ENCODE measurements around the gene SACM1L.
A peak's percentile ranks its signal among the peaks of the same experiment; 100 is the strongest.

Gene SACM1L

GRCh38 chr3:45688882-45689786 lies at the start of gene SACM1L:
Gene SACM1L (plus strand): TSS chr3:45689396. CDS start chr3:45689466, 70 bp downstream.
- peak; percentile 100 for DNase-seq

- peak; percentile 83 for DNase-seq
These were observed 49.1 kb upstream of the SACM1L start for GRCh38 chr3:45640091-45640507.

DNA sequence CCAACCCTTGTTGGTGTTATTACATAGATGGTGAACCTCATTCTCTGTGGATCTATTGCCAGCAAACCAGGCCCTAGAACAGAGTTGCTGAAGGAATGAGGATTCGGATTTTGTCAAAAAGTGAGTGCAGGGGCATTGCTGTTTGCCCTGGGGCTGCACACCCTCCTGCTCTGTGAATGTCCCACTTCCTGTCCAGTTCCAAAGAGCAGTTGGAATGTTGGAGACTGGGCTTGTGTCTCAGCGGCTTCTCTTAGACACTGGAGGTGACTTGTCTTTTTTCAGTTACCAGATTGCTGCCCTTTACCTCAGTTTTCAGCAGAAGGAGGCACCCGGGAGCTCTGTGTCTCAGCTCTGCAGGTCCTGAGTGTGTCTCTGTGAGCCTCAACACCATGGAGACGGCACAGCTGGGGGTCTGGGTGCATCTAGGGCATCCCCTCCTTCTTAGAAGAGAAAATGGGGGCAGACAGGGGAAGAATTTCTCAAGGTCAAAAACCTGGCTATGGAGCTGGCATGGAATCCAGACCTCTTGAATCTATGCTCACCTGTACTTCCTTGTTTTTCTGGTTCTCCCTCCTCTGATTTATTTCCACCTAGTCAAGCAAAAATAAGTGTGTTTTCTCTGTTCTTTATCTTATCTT lies 48.4 kb upstream of the SACM1L start:
- no peak for DNase-seq

- DNase-seq, result no peak
These were observed 47.4 kb upstream of the SACM1L start for GRCh38 chr3:45641756-45642155.

GRCh38 chr3:45642731-45643152 lies 46.5 kb upstream of the SACM1L start:
- DNase-seq, result peak; percentile 47

GRCh38 chr3:45644063-45644790 lies 45.0 kb upstream of the SACM1L start:
- peak; percentile 37 for DNase-seq

GRCh38 chr3:45644791-45645201 lies 44.4 kb upstream of the SACM1L start:
- DNase-seq, result peak; percentile 65

GRCh38 chr3:45646051-45646585 lies 43.1 kb upstream of the SACM1L start:
- peak; percentile 80 for DNase-seq

DNA sequence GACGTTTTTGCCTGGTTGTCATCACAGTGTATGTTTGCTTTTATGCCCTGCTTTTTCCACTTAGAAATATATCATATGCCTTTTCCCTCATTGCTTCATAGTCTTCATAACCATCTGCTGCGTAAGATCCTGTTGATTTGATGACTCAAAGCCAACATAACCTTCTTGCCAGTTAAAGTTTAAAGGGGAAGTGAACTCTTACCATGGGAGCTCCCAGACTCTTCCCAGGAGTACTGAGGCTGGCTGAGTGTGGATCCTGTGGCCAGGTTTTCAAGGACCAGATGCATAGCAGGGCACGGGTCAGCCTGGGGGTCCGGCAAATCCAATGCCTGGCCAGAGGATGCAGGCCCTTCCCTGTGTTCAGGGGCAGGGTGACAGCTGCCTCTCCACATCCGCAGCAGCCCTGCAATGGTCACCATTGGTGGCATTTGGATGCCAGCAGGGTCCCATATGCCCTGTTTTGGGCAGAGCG lies 42.0 kb upstream of the SACM1L start:
- peak; percentile 91 for DNase-seq

DNA sequence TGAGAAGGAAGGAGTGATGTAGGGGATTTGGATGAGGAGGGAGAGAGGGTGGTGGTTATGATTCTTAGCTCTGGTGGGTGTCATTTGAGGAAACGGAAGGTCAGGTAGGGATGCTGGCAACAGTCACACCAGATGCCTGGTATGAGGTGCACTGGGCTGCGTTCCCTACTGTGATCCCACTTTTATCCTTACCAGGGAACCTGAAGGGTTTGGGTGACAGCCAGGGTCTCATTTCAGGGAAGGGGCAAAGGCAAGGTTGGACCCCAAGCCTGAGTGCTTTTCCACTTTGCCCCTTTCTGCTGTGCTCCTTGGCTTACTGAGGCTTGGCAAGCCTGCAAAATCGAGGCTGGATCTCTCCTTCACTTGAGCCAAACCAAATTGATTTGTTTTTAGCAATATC lies 36.0 kb upstream of the SACM1L start:
- no peak for DNase-seq

DNA sequence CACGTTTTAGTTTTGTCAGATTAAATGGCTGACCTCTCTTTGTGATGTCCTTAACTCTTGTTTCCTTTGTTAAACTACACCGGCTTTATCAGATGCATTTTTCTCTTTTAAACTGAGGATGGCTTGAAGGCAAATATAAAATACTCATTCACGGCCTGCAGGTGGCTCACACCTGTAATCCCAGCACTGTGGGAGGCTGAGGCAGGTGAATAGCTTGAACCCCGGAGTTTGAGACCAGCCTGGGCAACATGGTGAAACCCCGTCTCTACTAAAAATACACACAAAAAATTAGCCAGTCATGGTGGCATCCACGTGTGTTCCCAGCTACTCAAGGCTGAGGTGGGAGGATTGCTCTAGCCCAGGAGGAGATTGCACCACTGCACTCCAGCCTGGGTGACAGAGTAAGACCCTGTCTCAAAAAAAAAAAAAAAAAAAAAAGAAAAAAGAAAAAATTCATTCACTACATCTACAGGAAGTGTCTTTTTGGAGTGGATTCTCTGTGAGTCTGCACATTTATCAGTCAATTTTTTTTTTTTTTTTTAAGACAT lies 34.7 kb upstream of the SACM1L start:
- peak; percentile 59 for DNase-seq

DNA sequence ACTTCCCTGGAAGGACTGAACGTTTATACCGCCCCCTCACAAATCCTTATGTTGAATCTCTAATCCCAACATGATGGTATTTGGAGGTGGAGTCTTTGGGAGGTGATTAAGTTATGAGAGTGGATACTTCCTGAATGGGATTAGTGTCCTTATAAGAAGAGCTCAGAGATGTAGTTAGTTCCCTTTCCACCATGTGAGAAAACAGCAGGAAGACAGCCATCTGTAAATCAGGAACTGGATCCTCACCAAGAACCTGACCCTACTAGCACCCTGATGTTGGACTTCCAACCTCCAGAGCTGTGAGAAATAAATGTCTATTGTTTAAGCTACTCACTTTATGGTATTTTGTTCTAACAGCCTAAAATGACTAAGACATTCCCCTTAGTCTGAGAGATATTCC lies 33.3 kb upstream of the SACM1L start:
- peak; percentile 71 for DNase-seq

- DNase-seq, result peak; percentile 98
These were observed 32.4 kb upstream of the SACM1L start for GRCh38 chr3:45656575-45657363.

GRCh38 chr3:45657853-45658252 lies 31.3 kb upstream of the SACM1L start:
- DNase-seq, result no peak

GRCh38 chr3:45659661-45660566 lies 29.3 kb upstream of the SACM1L start:
- peak; percentile 70 for DNase-seq

DNA sequence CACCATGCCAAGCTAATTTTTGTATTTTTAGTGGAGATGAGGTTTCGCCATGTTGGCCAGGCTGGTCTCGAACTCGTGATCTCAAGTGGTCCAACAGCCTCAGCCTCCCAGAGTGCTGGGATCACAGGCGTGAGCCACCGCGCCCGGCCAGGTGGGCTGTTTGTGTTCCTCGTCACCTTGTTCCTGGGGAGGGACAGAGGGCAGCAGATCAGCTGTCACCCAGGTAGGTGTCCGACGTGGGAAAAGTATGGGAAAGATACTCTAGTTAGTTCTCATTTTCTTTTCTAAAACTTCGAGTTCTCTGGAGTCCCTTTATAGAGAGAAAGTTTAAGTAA lies 28.7 kb upstream of the SACM1L start:
- no peak for DNase-seq

DNA sequence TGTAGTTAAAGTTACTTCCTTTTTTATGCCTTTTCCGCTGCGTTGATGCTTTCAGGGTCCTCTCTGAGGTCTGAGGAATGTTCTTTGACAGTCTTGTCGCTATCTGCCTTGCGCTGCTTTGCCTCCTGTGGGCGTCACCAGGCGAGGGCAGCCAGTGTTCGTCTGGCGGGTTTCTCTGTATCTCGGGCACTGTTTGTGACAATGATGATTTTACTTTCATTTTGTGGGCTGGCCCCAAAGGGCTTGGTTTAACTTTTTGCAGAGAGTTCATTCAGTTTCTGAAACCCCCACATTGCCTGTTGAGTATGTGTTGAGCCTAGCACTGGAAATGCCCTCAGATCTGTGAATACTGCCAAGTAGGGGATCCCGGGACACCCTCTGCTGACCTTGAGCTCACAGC lies 24.6 kb upstream of the SACM1L start:
- DNase-seq, result peak; percentile 70

GRCh38 chr3:45665101-45665572 lies 24.1 kb upstream of the SACM1L start:
- DNase-seq, result peak; percentile 71

DNA sequence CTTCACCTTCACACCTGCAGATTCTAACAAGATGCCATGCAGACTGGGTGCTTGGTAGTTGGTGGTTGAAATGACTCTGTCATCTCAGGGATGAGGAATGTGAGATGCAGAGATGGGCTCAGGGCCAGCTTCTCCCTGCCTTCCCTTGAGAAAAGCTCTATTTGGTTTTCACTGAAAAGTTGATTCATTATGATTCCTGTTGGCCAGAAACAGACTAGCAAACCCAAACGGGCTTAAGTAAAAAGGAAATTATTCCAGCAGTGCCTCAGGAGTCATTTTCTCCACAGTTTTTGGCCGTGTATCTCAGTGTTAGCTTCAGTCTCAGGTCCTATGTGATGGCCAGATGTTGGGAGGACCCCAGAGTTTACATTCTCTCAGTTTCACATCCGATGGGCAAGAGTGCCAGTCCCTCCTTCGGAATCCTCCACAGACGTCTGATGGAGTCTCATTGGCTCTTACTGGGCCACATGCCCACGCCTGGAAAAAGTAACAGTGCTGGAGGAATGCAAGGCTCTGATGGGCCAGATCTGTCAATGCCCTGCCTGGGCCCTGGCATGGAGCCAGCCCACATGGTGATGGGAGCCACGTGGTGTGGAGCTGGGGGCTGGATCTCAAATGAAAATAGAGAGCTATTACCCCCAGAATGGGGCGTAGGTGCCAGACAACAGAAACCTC lies 22.3 kb upstream of the SACM1L start:
- no peak for DNase-seq

DNA sequence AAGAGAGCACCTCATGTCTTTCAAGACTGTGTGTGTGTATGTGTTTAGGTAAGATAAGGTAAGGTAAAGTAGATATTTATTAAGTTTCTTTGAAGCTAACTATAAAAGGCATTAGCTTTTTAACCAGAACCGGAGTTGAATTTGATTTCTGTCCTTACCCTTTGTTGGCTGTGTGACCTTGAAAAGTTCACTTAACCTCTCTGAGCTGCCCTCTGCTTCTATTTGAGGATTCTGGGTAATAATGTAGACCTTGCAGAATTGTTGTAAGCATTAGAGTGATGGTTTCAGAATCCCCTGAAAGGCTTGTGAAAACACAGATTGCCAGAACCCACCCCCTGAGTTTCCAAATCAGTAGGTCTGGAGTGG lies 21.6 kb upstream of the SACM1L start:
- DNase-seq, result no peak

Data from suppressor macrophage treated with lipopolysaccharide for 4 hours (primary cell).